IMR-90 (cell line): ENCODE data around the gene STKLD1. TPM values are rescaled to one million over a fixed set of nuclear protein-coding genes. Genes with fewer than 3 reads are reported as not detected.
A peak's percentile ranks its signal among the peaks of the same experiment; 100 is the strongest.

Experiments used
- ATAC-seq: fragments of 200-7000 bp; cut with Tn5 transposase; 2 replicates; pipeline ENCODE4 v1.9.1; 2020; ENCODE audit warnings: low read depth, mild to moderate bottlenecking, moderate library complexity
- BruUV-seq: library from RNA; stranded (reverse); fragments of 400-500 nt; replicated peaks from 2 replicates; lab custom pipeline; 2021; lab: Mats Ljungman, UMichigan
- CTCF ChIA-PET: fragments of 300-600 bp; formaldehyde crosslinking; extraction: SDS; loops from one replicate; lab custom pipeline; 2021; ENCODE audit warnings: antibody characterized with exemption; lab: Yijun Ruan, JAX
- POLR2A ChIA-PET: fragments of 300-600 bp; sonication (Branson Sonifier 250); formaldehyde crosslinking; loops from one replicate; lab custom pipeline; 2022; ENCODE audit warnings: antibody characterized with exemption; ENCODE audit not compliant: unreplicated experiment; lab: Charles Lee
- DNase-seq: peaks from one replicate; pipeline ENCODE4 v3.0.0; 2013
- H2AFZ ChIP-seq: replicated peaks from 2 replicates; pipeline ENCODE3; 2013; ENCODE audit warnings: low read length, mild to moderate bottlenecking; ENCODE audit not compliant: poor library complexity
- H2AK5ac ChIP-seq: 2 replicates; pipeline ENCODE4 v1.6.1; 2013; ENCODE audit warnings: low read depth, low read length, inconsistent platforms
- H2AK9ac ChIP-seq: replicated peaks from 2 replicates; pipeline ENCODE3; 2013; ENCODE audit warnings: mild to moderate bottlenecking, low read depth, low read length, moderate library complexity; ENCODE audit not compliant: poor library complexity
- H2BK120ac ChIP-seq: 2 replicates; pipeline ENCODE4 v1.6.1; 2013; ENCODE audit warnings: low read depth, low read length, inconsistent platforms
- H2BK15ac ChIP-seq: 3 replicates; pipeline ENCODE4 v1.6.1; 2013; ENCODE audit warnings: low read depth, low read length, inconsistent platforms
- H2BK20ac ChIP-seq: 2 replicates; pipeline ENCODE4 v1.6.1; 2013; ENCODE audit warnings: low read depth, mild to moderate bottlenecking, inconsistent platforms, low read length, moderate library complexity
- H2BK5ac ChIP-seq: 2 replicates; pipeline ENCODE4 v1.6.1; 2013; ENCODE audit warnings: mild to moderate bottlenecking, low read depth, low read length, inconsistent platforms; ENCODE audit not compliant: poor library complexity, severe bottlenecking
- H3K14ac ChIP-seq: replicated peaks from 2 replicates; pipeline ENCODE4 v1.6.1; 2013; ENCODE audit warnings: low read depth, low read length, inconsistent platforms
- H3K18ac ChIP-seq: 2 replicates; pipeline ENCODE4 v1.6.1; 2013; ENCODE audit warnings: low read depth, low read length, control low read depth
- H3K23ac ChIP-seq: 2 replicates; pipeline ENCODE4 v1.6.1; 2013; ENCODE audit warnings: low read depth, low read length, inconsistent platforms
- H3K27ac ChIP-seq: 2 replicates; pipeline ENCODE4 v1.5.1; 2013; ENCODE audit warnings: mild to moderate bottlenecking, control low read depth, low read length; ENCODE audit not compliant: insufficient read depth
- H3K27me3 ChIP-seq: 2 replicates; pipeline ENCODE4 v1.6.1; 2013; ENCODE audit warnings: low read length; ENCODE audit not compliant: control insufficient read depth, insufficient read depth
- H3K36me3 ChIP-seq: 2 replicates; pipeline ENCODE4 v1.6.1; 2013; ENCODE audit warnings: low read length, mixed read lengths; ENCODE audit not compliant: control insufficient read depth, insufficient read depth
- H3K4ac ChIP-seq: 2 replicates; pipeline ENCODE4 v1.6.1; 2013; ENCODE audit warnings: low read depth, low read length, inconsistent platforms
- H3K4me1 ChIP-seq: 2 replicates; pipeline ENCODE4 v1.6.1; 2013; ENCODE audit warnings: low read length, mixed read lengths; ENCODE audit not compliant: control insufficient read depth, insufficient read depth
- H3K4me2 ChIP-seq: 2 replicates; pipeline ENCODE4 v1.6.1; 2013; ENCODE audit warnings: low read depth, mild to moderate bottlenecking, control low read depth, low read length, moderate library complexity
- H3K4me3 ChIP-seq: 2 replicates; pipeline ENCODE4 v1.5.1; 2013; ENCODE audit warnings: low read depth, mild to moderate bottlenecking, control low read depth, low read length, moderate library complexity; ENCODE audit not compliant: insufficient read depth
- H3K56ac ChIP-seq: 2 replicates; pipeline ENCODE4 v1.6.1; 2013; ENCODE audit warnings: low read length, inconsistent platforms; ENCODE audit not compliant: insufficient read depth; ENCODE audit errors: extremely low read depth
- H3K79me1 ChIP-seq, 2 experiments: 2 replicates each; pipeline ENCODE4 v1.6.1; 2013; ENCODE audit warnings: low read length in 2 of 2, inconsistent platforms in 1 of 2, low read depth in 1 of 2
- H3K9ac ChIP-seq: 2 replicates; pipeline ENCODE4 v1.6.1; 2013; ENCODE audit warnings: low read depth, low read length, control low read depth
- H3K9me1 ChIP-seq: 2 replicates; pipeline ENCODE4 v1.6.1; 2013; ENCODE audit warnings: low read length, inconsistent platforms; ENCODE audit not compliant: insufficient read depth
- H3K9me3 ChIP-seq: 2 replicates; pipeline ENCODE4 v1.6.1; 2013; ENCODE audit warnings: low read length; ENCODE audit not compliant: control insufficient read depth, insufficient read depth
- H4K20me1 ChIP-seq: 2 replicates; pipeline ENCODE4 v1.6.1; 2013; ENCODE audit warnings: low read length, inconsistent platforms; ENCODE audit not compliant: insufficient read depth
- H4K5ac ChIP-seq: 2 replicates; pipeline ENCODE4 v1.6.1; 2013; ENCODE audit warnings: mild to moderate bottlenecking, low read depth, low read length, control low read depth
- H4K8ac ChIP-seq, 2 experiments: 2 replicates each; pipeline ENCODE4 v1.6.1; 2013; ENCODE audit warnings: low read depth in 2 of 2, low read length in 2 of 2, control low read depth in 1 of 2, inconsistent platforms in 1 of 2
- H4K91ac ChIP-seq: 2 replicates; pipeline ENCODE4 v1.6.1; 2013; ENCODE audit warnings: low read depth, low read length, inconsistent platforms; ENCODE audit not compliant: insufficient read depth
- FOS ChIP-seq: fragments of 150-350 bp; IDR thresholded peaks from 2 replicates; pipeline ENCODE4 v1.6.1; 2016; ENCODE audit warnings: low read depth, low read length
- MAFK ChIP-seq: IDR thresholded peaks from 2 replicates; pipeline ENCODE4 v1.6.1; 2012; ENCODE audit warnings: low read depth, low read length, improper control_type of control experiment
- NFE2L2 ChIP-seq: fragments of 150-350 bp; IDR thresholded peaks from 2 replicates; pipeline ENCODE4 v1.6.1; 2016; ENCODE audit warnings: low read depth, mild to moderate bottlenecking, low read length
- RCOR1 ChIP-seq: IDR thresholded peaks from 2 replicates; pipeline ENCODE4 v1.6.1; 2012; ENCODE audit warnings: mild to moderate bottlenecking, low read length, improper control_type of control experiment; ENCODE audit not compliant: insufficient replicate concordance
- RFX5 ChIP-seq: IDR thresholded peaks from 2 replicates; pipeline ENCODE4 v1.8.0; 2012; ENCODE audit warnings: low read depth, mild to moderate bottlenecking, low read length, moderate library complexity
- WGBS, 2 experiments: methylation state at CpG; one replicate each; pipeline versions ENCODE4 v1.1.5 to v1.1.7; 2013; ENCODE audit warnings: missing lambda C conversion rate in 2 of 2; ENCODE audit not compliant: insufficient read length in 1 of 2; ENCODE audit errors: extremely low coverage in 2 of 2; 5-methylcytosine and 5-hydroxymethylcytosine counted together
- dilution Hi-C: fragments of 300-500 bp; cut with HindIII; formaldehyde crosslinking; loops from one replicate; pipeline ENCODE4 v1.14.3; 2018; ENCODE audit warnings: low sequenced_read_pairs; ENCODE audit not compliant: unreplicated experiment
- in situ Hi-C: fragments of 300-500 bp; cut with MboI; formaldehyde crosslinking; loops from 3 replicates; pipeline ENCODE4 v1.14.3; 2019; ENCODE audit warnings: low sequenced_read_pairs, inconsistent platforms, mixed read lengths
- intact Hi-C: fragments of 100-400 bp; cut with micrococcal nuclease; formaldehyde crosslinking; loops from 2 replicates; pipeline ENCODE4 v1.10.0; 2022
- polyA plus RNA-seq, 3 experiments: library from polyadenylated mRNA; depleted of rRNA; stranded (reverse); fragments of >200 nt; gene quantifications; 2 replicates each; pipeline ENCODE4 v1.2.3, GENCODE V29; 2012; ENCODE audit warnings: low replicate concordance in 1 of 3
- total RNA-seq: library from RNA; depleted of rRNA; stranded (reverse); fragments of >200 nt; gene quantifications from 2 replicates; pipeline ENCODE4 v1.2.3, GENCODE V29; 2012
- TF ChIP-seq, protein P1 (sequence below): fragments of 150-350 bp; IDR thresholded peaks from 2 replicates; pipeline ENCODE4 v1.6.1; 2017; ENCODE audit warnings: mild to moderate bottlenecking, antibody characterized with exemption, low read length, low read depth

The STKLD1 gene
- total and polyA plus RNA-seq, 2 of the 4 experiments (the other 2 are of a cell fraction), result 0.54 to 0.65 TPM

DNA sequence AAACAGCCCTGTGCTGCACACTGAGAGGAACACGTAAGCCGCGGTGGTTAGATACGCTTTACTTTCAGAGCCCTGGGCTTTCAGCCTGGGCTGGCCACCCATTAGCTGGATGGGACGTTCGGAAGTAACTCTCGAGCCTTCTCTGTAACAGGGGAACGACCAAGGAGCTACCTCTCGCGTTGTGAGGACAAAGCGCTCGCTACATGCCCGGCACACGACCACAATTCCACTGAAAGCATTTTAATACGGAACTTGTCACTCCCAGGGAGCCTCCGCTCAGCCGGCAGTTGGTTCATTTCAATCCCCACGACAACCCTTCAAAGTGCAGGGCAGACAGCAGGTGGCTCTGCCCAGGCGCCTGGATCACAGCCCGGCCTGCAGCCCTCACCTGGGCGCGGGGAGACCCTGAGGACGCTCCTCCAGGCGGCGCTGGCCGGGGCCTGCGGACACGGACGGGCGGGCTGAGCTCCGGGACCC is 20.2 kb upstream of the STKLD1 start:
- Histone ChIP-seq H4K8ac (peak overlapping the region; percentile 82 to 85; a peak in 2 of 4 replicates), H4K5ac (peak overlapping the region; percentile 79), H2BK15ac (no peak overlapping the region), H2BK20ac (no peak overlapping the region), H3K9me1 (no peaks in the 10 kb centered on the region; the same call in 1 of the 2 replicates), H2AK9ac (peak overlapping the region; percentile 96), H3K4ac (peak overlapping the region; percentile 66), H3K23ac (peak overlapping the region; percentile 75; the same call in 1 of the 2 replicates), H3K27me3 (no peaks in the 10 kb centered on the region), H3K4me2 (peak overlapping the region; percentile 97), H2BK5ac (no peak overlapping the region), H3K14ac (no peak overlapping the region; the same call in 1 of the 2 replicates), H2BK120ac (no peak overlapping the region), H3K56ac (peak overlapping the region; percentile 60; the same call in 1 of the 2 replicates), H3K9me3 (no peaks in the 10 kb centered on the region), H3K27ac (peak overlapping the region; percentile 45), H3K36me3 (peaks cover 42% of the 10 kb centered on the region), H4K20me1 (peaks cover 51% of the 10 kb centered on the region), H3K4me1 (peaks cover 10% of the 10 kb centered on the region; the same call in 1 of the 2 replicates), H2AK5ac (peak overlapping the region; percentile 66), H3K4me3 (peak overlapping the region; percentile 99), H3K9ac (peak overlapping the region; percentile 87), H3K79me1 (peaks cover 22 to 79% of the 10 kb centered on the region in 2 experiments), H2AFZ (peak overlapping the region; percentile 75), H4K91ac (no peak overlapping the region), H3K18ac (no peak overlapping the region)
- intact Hi-C loops, result loop anchor here (2.0 kb wide), 1 partner anchor 131 kb away; no protein-coding TSS in a partner anchor
- dilution Hi-C loops, result no loop called here
- no peak for TF ChIP-seq RFX5
- TF ChIP-seq FOS, result no peak
- TF ChIP-seq MAFK, result no peak
- TF ChIP-seq, protein P1, sequence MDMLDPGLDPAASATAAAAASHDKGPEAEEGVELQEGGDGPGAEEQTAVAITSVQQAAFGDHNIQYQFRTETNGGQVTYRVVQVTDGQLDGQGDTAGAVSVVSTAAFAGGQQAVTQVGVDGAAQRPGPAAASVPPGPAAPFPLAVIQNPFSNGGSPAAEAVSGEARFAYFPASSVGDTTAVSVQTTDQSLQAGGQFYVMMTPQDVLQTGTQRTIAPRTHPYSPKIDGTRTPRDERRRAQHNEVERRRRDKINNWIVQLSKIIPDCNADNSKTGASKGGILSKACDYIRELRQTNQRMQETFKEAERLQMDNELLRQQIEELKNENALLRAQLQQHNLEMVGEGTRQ, result no peak
- TF ChIP-seq RCOR1, result no peak
- no peak for TF ChIP-seq NFE2L2
- in situ Hi-C loops, result no loop called here
- WGBS, 2 experiments, result 1% methylated on average over 13 of the region's 31 CpGs; no CpG with 5 or more reads in 1 of the 2 experiments
- ChIA-PET POLR2A (no interaction called here), CTCF (no interaction called here)
- ATAC-seq (peak; percentile 19), DNase-seq (no peak)
- BruUV-seq, result no TSS peak
